Measurements from ENCODE around the gene TRIM65. TPM values are rescaled to one million over a fixed set of nuclear protein-coding genes. Genes with fewer than 3 reads are reported as not detected.

Gene TRIM65
- total and polyA plus RNA-seq, 3 donors from 2014 or later = 8.6 to 25.5 (median 23.4) TPM

GRCh38 chr17:75898791-75899190 lies 2.0 kb upstream of the TRIM65 start:
- Histone ChIP-seq H3K27me3 (no peaks in the 10 kb centered on the region), H3K27ac (no peak overlapping the region), H3K4me1 (peaks cover 23% of the 10 kb centered on the region), H3K9me3 (no peaks in the 10 kb centered on the region), H3K4me3 (no peak overlapping the region), H3K36me3 (ENCODE audit: low read depth, missing control alignments) (no peaks in the 10 kb centered on the region)
- intact Hi-C loops (cut with DNase I; ENCODE audit: low total_unique reads) = no loop called here
- 92 to 95% methylated on average over 2 to 16 of the region's 16 CpGs for WGBS, 2 donors
- no peak for TF ChIP-seq POLR2A (IDR thresholded peaks at IDR 0.05)
- TF ChIP-seq CTCF (IDR thresholded peaks at IDR 0.05) = no peak
- no peak for DNase-seq

GRCh38 chr17:75898065-75898464 lies 1.3 kb upstream of the TRIM65 start:
- Histone ChIP-seq H3K4me1 (peaks cover 23% of the 10 kb centered on the region), H3K9me3 (no peaks in the 10 kb centered on the region), H3K4me3 (no peak overlapping the region), H3K27me3 (no peaks in the 10 kb centered on the region), H3K36me3 (ENCODE audit: low read depth, missing control alignments) (no peaks in the 10 kb centered on the region), H3K27ac (peak overlapping the region; percentile 85 to 89)
- intact Hi-C loops (cut with DNase I; ENCODE audit: low total_unique reads) = no loop called here
- WGBS, 2 donors = 78 to 82% methylated on average over 5 to 8 of the region's 8 CpGs
- no peak for TF ChIP-seq POLR2A (IDR thresholded peaks at IDR 0.05)
- TF ChIP-seq CTCF (IDR thresholded peaks at IDR 0.05) = no peak
- no peak for DNase-seq

- Histone ChIP-seq H3K27me3 (no peaks in the 10 kb centered on the region), H3K36me3 (ENCODE audit: low read depth, missing control alignments) (no peaks in the 10 kb centered on the region), H3K4me3 (peak overlapping the region; percentile 67 to 82), H3K9me3 (no peaks in the 10 kb centered on the region), H3K4me1 (peaks cover 23% of the 10 kb centered on the region), H3K27ac (peak overlapping the region; percentile 85 to 89)
- intact Hi-C loops (cut with DNase I; ENCODE audit: low total_unique reads) = no loop called here
- TF ChIP-seq POLR2A (IDR thresholded peaks at IDR 0.05) (peak; percentile 1), CTCF (IDR thresholded peaks at IDR 0.05) (no peak)
- WGBS, 2 donors = 35 to 37% methylated on average over 14 to 37 of the region's 37 CpGs
- DNase-seq = no peak
These were observed 639 bp upstream of the TRIM65 start for GRCh38 chr17:75897160-75898019.

GRCh38 chr17:75895370-75896155 lies 1.2 kb downstream of the TRIM65 start:
- intact Hi-C loops (cut with DNase I; ENCODE audit: low total_unique reads) = no loop called here
- TF ChIP-seq CTCF (IDR thresholded peaks at IDR 0.05) (no peak), POLR2A (IDR thresholded peaks at IDR 0.05) (no peak)
- Histone ChIP-seq H3K4me1 (peaks cover 32% of the 10 kb centered on the region), H3K27me3 (no peaks in the 10 kb centered on the region), H3K27ac (peak overlapping the region; percentile 85 to 89), H3K9me3 (no peaks in the 10 kb centered on the region), H3K4me3 (peak overlapping the region; percentile 67 to 82), H3K36me3 (ENCODE audit: low read depth, missing control alignments) (no peaks in the 10 kb centered on the region)
- DNase-seq = no peak
- 24 to 30% methylated on average over 25 to 28 of the region's 28 CpGs for WGBS, 2 donors
